PFSK-1 (cell line): ENCODE results near the gene TCP11L2.

Experiments used
- FOXP2 ChIP-seq: optimal IDR thresholded peaks from 2 replicates; pipeline ENCODE3; 2011; ENCODE audit warnings: borderline replicate concordance, control low read depth, inconsistent platforms; ENCODE audit not compliant: insufficient read depth; ENCODE audit errors: extremely low read length, extremely low read depth
- POLR2AphosphoS5 ChIP-seq: IDR thresholded peaks from 2 replicates; pipeline ENCODE4 v1.6.1; 2012; ENCODE audit warnings: low read depth, mild to moderate bottlenecking, control low read depth, low read length, moderate library complexity
- REST ChIP-seq, 2 experiments: IDR thresholded peaks; 2 replicates each; pipeline versions ENCODE4 v1.6.1 to v1.8.0; 2011 to 2012; ENCODE audit warnings: low read depth in 2 of 2, low read length in 2 of 2, control low read depth in 1 of 2, inconsistent platforms in 1 of 2, mild to moderate bottlenecking in 1 of 2, moderate library complexity in 1 of 2; ENCODE audit not compliant: insufficient read depth in 1 of 2
- SIN3A ChIP-seq: IDR thresholded peaks from 2 replicates; pipeline ENCODE4 v1.6.1; 2012; ENCODE audit warnings: mild to moderate bottlenecking, low read length, moderate library complexity, borderline replicate concordance; ENCODE audit not compliant: insufficient read depth
- TAF1 ChIP-seq: IDR thresholded peaks from 2 replicates; pipeline ENCODE4 v1.6.1; 2012; ENCODE audit warnings: low read length, control low read depth, borderline replicate concordance; ENCODE audit not compliant: insufficient read depth

TCP11L2 gene

GRCh38 chr12:106303202-106303820 lies 778 bp downstream of the TCP11L2 start:
- TF ChIP-seq REST (IDR thresholded peaks at IDR 0.05; ENCODE audit: insufficient read depth in 1 of 2, low read depth in 2 of 2, low read length in 2 of 2) (no peak), FOXP2 (peak; percentile 39), SIN3A (peak; percentile 82; the same call in 1 of the 2 replicates)

GRCh38 chr12:106304001-106304421 lies 1.5 kb downstream of the TCP11L2 start:
- TF ChIP-seq POLR2AphosphoS5 (no peak), SIN3A (no peak), REST (IDR thresholded peaks at IDR 0.05; ENCODE audit: insufficient read depth in 1 of 2, low read depth in 2 of 2, low read length in 2 of 2) (no peak)

GRCh38 chr12:106304797-106305196 lies 2.3 kb downstream of the TCP11L2 start:
- TF ChIP-seq REST (IDR thresholded peaks at IDR 0.05; ENCODE audit: insufficient read depth in 1 of 2, low read depth in 2 of 2, low read length in 2 of 2): no peak
- TF ChIP-seq TAF1: no peak
- no peak for TF ChIP-seq POLR2AphosphoS5
- TF ChIP-seq FOXP2: no peak
- no peak for TF ChIP-seq SIN3A

DNA sequence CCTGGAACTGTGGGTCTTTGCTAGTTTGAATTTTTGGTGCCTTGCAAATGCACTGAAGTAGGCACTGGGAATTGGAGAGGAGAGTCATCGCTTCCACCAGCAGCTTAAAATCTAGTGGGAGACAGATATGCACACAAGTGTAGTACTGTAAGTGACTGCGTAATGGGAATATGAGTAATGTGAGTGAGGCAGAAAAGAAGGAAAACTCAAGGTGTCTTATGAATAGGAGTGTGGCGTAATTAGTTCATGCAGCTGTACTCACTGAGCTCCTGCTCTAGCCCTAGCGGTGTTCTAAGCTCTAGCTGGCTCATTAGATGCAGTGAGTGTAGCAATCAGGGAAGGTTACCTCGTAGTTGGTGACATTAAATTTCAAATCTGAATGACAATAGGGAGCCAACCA lies 2.8 kb downstream of the TCP11L2 start:
- TF ChIP-seq POLR2AphosphoS5 (no peak), TAF1 (no peak), REST (IDR thresholded peaks at IDR 0.05; ENCODE audit: insufficient read depth in 1 of 2, low read depth in 2 of 2, low read length in 2 of 2) (no peak), SIN3A (no peak), FOXP2 (no peak)

GRCh38 chr12:106307181-106307580 lies 4.6 kb downstream of the TCP11L2 start:
- TF ChIP-seq SIN3A: no peak
- TF ChIP-seq REST (IDR thresholded peaks at IDR 0.05; ENCODE audit: insufficient read depth in 1 of 2, low read depth in 2 of 2, low read length in 2 of 2): no peak
- TF ChIP-seq FOXP2: no peak
- no peak for TF ChIP-seq POLR2AphosphoS5
- no peak for TF ChIP-seq TAF1
